G401 (cell line): ENCODE results near the gene KLKB1. TPM values are rescaled to one million over a fixed set of nuclear protein-coding genes. Genes with fewer than 3 reads are reported as not detected.
"Not testable (repeated sequence)": the region's sequence is repeated elsewhere in the genome, so short reads cannot be mapped to it uniquely, and the experiment has no call there.

Experiments
- DNase-seq: peaks from one replicate; pipeline ENCODE4 v3.0.0-alpha.2; 2015; ENCODE audit warnings: low spot score
- in situ Hi-C: cut with HindIII; loops from 2 replicates; pipeline ENCODE4 v1.10.0; 2016; ENCODE audit warnings: low sequenced_read_pairs, mixed read lengths
- total RNA-seq: library from RNA; depleted of rRNA; stranded (reverse); fragments of >200 nt; shearing (Covaris generic); gene quantifications from 2 replicates; pipeline ENCODE4 v1.2.3, GENCODE V29; 2014

KLKB1 gene
- total RNA-seq, 1 experiment from 2014 or later, result not detected

GRCh38 chr4:186260504-186261448, 33.5 kb downstream of the KLKB1 start:
- no peak for DNase-seq
- in situ Hi-C loops, result no loop called here

- in situ Hi-C loops, result no loop called here
Measured at GRCh38 chr4:186264660-186265059, 37.4 kb downstream of the KLKB1 start.

GRCh38 chr4:186265250-186265649, 37.9 kb downstream of the KLKB1 start:
- in situ Hi-C loops, DNase-seq: not testable (repeated sequence)

More at GRCh38 chr4:186264660-186265059, 37.4 kb downstream of the KLKB1 start:
- no peak for DNase-seq

GRCh38 chr4:186265683-186266652, 38.7 kb downstream of the KLKB1 start, which contains the start of gene F11:
F11 (plus strand) TSS chr4:186266189; CDS start chr4:186267137, 948 bp downstream.
- in situ Hi-C loops, result no loop called here
- DNase-seq, result no peak

- in situ Hi-C loops, result no loop called here
- DNase-seq, result no peak
Measured at GRCh38 chr4:186266729-186267456, 39.6 kb downstream of the KLKB1 start.

DNA sequence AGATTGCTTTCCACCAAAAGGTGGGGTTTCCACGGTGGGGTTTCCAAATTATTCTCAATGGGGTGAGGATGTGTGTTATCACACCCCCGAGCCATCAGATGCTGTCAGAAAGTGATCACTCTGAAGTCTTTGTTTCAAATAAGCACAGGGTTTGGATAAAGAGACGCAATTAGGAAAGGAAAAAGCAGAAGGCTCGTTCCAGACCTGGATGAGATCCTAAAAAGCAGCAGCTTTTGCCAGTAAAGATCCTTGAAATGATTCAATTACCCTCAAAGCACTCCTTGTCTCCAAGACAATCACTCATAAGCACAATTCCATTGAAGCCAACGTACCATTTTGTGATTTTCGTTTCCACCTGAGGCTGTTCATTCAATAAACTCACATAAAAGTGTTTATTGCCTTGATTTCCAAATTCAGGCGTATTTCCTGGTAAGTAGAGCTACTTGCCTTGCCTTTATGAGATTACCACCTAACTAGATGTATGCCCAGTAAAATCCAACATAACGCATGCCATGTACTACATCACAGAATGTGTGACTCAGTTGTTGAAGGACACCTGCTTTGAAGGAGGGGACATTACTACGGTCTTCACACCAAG, 43.9 kb downstream of the KLKB1 start:
- no peak for DNase-seq
- in situ Hi-C loops, result no loop called here

DNA sequence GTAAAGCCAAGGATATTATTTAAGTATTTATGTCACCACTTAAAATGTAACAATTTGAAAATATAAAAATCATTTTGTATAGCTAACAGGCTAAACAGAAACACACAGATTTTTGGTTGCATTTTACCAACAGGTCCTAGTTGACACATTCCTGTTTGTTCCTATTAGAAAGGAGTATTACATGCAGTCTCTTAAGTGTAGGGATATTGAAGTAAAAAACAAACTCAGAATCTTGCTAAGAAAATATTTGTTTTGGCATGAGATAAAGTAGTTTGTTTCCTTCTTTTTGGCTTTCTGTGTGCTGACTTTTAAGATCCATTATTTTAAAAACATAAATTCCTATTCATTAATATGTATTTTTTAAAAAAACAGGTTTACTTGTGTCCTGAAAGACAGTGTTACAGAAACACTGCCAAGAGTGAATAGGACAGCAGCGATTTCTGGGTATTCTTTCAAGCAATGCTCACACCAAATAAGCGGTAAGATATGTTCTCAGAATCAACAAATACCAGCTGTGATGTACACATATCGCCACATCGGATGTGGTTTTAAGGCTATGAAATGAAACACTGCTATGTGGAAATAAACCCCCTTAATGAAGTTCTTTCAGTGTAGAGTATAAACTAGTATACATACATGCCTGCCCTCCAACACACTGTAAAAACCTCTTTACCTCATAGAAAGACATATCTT, 45.5 kb downstream of the KLKB1 start:
- DNase-seq, result no peak
- in situ Hi-C loops, result no loop called here

DNA sequence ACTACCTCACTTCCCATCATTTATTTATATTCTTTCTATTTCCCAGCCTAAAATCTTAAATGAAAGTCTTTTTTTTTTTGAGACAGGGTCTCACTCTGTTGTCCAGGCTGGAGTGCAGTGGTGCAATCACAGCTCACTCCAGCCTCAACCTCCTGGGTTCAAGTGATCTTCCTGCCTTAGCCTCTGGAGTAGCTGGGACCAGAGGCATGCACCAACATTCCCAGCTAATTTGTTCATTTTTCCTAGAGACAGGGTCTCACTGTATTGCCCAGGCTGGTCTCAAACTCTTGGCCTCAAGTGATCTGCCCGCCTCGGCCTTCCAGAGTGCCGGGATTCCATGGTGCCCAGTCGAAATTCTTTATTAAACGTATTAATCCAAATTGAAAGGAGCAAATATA, 46.1 kb downstream of the KLKB1 start:
- in situ Hi-C loops, DNase-seq: not testable (repeated sequence)

- in situ Hi-C loops, result no loop called here
- DNase-seq, result no peak
Measured at GRCh38 chr4:186283311-186283710, 56.0 kb downstream of the KLKB1 start.

DNA sequence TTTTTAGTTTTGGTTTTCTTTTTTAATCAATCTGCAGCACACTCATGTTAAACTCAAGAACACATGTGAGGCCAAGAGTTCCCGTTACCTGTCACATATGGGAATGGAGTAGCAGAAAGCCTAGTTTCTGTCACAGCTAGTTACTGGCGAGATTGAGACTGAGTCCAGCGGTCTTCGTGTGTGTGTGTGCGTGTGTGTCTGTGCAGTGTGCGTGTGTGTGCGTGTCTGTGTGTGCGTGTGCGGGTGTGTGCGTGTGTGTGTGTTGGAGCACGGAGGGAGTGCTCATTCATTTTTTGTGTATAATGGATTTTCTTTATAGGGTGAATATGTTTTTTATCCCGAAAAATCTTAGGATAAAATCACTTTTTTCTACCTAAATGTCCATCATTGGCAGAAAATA, 57.8 kb downstream of the KLKB1 start:
- in situ Hi-C loops, result no loop called here
- DNase-seq, result no peak

DNA sequence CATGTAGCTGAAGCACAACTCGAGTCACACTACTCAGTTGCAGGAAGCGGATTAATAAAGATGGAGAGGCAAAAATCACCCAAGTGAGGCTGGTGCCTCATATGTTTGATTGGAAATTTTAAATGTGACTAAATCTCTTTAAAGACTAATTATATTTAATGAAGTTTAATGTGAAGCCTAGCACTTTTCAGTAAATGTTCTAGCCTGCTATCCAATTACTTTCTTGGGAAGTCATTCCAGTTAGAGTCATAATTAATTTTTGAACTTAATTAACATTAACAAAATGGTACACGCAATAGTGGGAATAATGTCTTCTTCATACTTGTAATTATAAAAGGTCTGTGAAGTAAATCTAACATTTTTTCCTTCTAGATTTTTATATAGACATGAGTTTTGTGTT, 59.3 kb downstream of the KLKB1 start:
- no peak for DNase-seq
- in situ Hi-C loops, result no loop called here

GRCh38 chr4:186291256-186291890, 64.1 kb downstream of the KLKB1 start:
- no peak for DNase-seq
- in situ Hi-C loops, result no loop called here

GRCh38 chr4:186294160-186294559, 66.9 kb downstream of the KLKB1 start:
- DNase-seq, result no peak
- in situ Hi-C loops, result no loop called here

GRCh38 chr4:186296481-186296880, 69.2 kb downstream of the KLKB1 start:
- no peak for DNase-seq
- in situ Hi-C loops, result no loop called here

DNA sequence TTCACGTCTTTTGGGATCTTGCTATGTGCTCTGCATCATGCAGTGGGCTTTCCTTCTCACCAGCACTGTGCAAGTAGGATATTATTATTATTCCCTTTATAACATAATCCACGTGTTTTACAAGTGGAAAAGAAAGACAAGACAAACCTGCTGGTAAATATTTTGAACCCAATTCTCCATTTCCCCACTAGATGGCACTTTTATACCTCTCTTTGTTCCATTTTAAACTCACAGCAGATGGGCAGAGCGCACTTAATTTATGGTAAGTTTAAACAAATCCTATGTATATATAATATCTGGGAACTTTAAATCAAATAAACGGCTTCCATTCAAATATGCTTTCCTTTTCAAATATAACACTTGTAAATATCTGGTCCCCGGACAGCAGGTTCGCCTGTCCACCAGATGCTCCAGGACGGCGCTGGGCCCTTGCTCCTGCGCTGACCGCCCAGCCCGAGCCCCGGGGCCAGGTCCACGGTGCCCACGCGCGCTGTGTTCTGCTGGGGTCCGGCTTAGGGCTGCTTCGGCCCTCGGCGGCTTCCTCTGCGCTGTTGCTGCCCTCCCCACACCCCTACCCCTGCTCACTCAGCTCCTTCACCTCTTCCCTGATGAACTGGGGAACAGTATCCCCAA, 69.8 kb downstream of the KLKB1 start:
- in situ Hi-C loops, result no loop called here
- DNase-seq, result peak; percentile 73

DNA sequence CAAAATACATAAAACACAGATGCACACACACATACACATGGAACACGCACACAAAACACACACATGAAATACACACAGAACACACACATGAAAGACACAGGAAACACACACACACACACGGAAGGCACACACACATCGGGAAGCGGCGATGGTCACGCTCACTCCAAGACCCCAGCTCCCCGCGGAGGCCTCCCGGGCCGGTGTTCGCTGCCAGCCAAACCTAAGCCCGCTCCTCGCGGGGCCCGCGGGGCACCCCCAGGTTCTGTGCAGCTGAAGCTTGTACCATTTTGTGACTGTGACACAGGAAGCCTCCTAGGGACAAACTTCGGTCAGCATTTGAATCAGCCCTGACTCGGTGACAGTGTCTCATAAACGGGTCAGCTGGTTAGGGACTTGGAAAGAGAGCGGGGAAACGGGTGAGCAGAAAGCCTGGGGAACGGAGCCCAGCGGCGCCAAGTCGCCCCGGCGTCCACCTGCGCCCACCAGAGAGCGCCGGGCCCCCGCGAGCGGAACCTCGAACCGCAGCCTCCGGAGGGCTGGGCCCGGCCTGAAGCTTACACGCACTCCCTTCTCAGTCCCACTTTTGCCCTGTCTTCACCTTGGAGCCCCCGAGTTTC, 70.8 kb downstream of the KLKB1 start:
- in situ Hi-C loops, result no loop called here
- DNase-seq, result no peak

DNA sequence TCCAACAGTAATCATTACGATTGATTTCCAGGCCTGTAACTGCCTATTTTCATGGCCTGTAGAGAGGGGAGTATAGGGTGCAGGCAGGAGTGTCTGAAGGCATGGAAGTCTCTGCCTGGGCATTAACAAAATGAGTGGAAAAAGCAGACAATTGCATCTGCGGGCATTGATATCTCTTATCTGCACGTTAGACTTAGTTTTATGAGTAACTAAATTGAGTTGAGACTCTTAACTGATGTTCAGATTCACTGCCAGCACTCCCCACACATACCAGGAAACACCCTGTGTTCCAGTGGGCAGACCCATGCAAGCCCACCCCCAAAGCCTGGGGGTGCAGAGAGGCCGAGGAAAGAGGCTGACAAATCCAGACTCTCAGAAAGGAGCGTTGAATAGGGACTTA, 72.0 kb downstream of the KLKB1 start:
- DNase-seq, result no peak
- in situ Hi-C loops, result no loop called here
